Transverse colon (tissue), 4 donors: Measurements from ENCODE around the gene SLC22A23. TPM values are rescaled to one million over a fixed set of nuclear protein-coding genes. Genes with fewer than 3 reads are reported as not detected.
A peak's percentile ranks its signal among the peaks of the same experiment; 100 is the strongest.

Source experiments
- DNase-seq: peaks from one replicate; pipeline ENCODE4 v3.0.0-alpha.2; 2019
- H3K27ac ChIP-seq, 4 donors: fragments of 200-600 bp; sonication (generic); 2 replicates each; pipeline ENCODE4 v1.5.1; 2016 to 2018; ENCODE audit warnings: inconsistent platforms in 4 of 4
- H3K27me3 ChIP-seq: fragments of 200-600 bp; sonication (generic); 2 replicates; pipeline ENCODE4 v1.5.1; 2017; ENCODE audit warnings: inconsistent platforms
- H3K36me3 ChIP-seq, 4 donors: fragments of 200-600 bp; sonication (generic); 2 replicates each; pipeline ENCODE4 v1.5.1; 2017 to 2019; ENCODE audit warnings: inconsistent platforms in 4 of 4
- H3K4me1 ChIP-seq, 4 donors: fragments of 200-600 bp; sonication (generic); 2 replicates each; pipeline ENCODE4 v1.5.1; 2017 to 2020; ENCODE audit warnings: inconsistent platforms in 4 of 4
- H3K4me3 ChIP-seq, 4 donors: fragments of 200-600 bp; sonication (generic); 1 replicate in 1 of 4; 2 replicates in 3 of 4; pipeline versions ENCODE4 v1.5.1 to v1.6.1; 2017 to 2019; ENCODE audit warnings: inconsistent platforms in 4 of 4
- H3K9me3 ChIP-seq, 2 donors: fragments of 200-600 bp; sonication (generic); 2 replicates each; pipeline ENCODE4 v1.5.1; 2017 to 2019; ENCODE audit warnings: inconsistent platforms in 2 of 2
- CTCF ChIP-seq, 5 experiments: fragments of 200-600 bp in 3 of 5; fragments of 450-650 bp in 2 of 5; sonication (generic) in 3 of 5; IDR thresholded peaks; 1 replicate in 2 of 5; 2 replicates in 3 of 5; pipeline ENCODE4 v1.5.1; 2016 to 2017; ENCODE audit warnings: antibody characterized with exemption in 5 of 5, inconsistent platforms in 3 of 5, mild to moderate bottlenecking in 2 of 5, moderate library complexity in 1 of 5
- EP300 ChIP-seq: sonication (generic); formaldehyde crosslinking; IDR thresholded peaks from one replicate; pipeline ENCODE4 v1.6.1; 2017; ENCODE audit warnings: antibody characterized with exemption, low read depth
- POLR2A ChIP-seq: fragments of 450-650 bp; IDR thresholded peaks from one replicate; pipeline ENCODE4 v1.6.1; 2016; ENCODE audit warnings: antibody characterized with exemption, mild to moderate bottlenecking, moderate library complexity
- POLR2AphosphoS5 ChIP-seq, 3 donors: sonication (generic); formaldehyde crosslinking; IDR thresholded peaks; one replicate each; pipeline ENCODE4 v1.6.1; 2016; ENCODE audit warnings: antibody characterized with exemption in 3 of 3
- WGBS, 2 donors: methylation state at CpG; one replicate each; pipeline ENCODE4 v1.1.5; 2018; ENCODE audit warnings: low coverage in 1 of 2; 5-methylcytosine and 5-hydroxymethylcytosine counted together
- in situ Hi-C, 4 donors: fragments of 200-750 bp; cut with MboI; loops; one replicate each; pipeline versions ENCODE4 v1.15.0 to v1.15.1; 2017; ENCODE audit warnings: low sequenced_read_pairs in 3 of 4, low pct_ligation_motif_present in 1 of 4, low pct_unique_long_range_greater_than_20kb in 1 of 4
- intact Hi-C: fragments of 100-400 bp; cut with DNase I; formaldehyde crosslinking; loops from one replicate; pipeline ENCODE4 v1.15.1; 2023; ENCODE audit warnings: low total_unique reads
- total RNA-seq, 4 donors: library from RNA; depleted of rRNA; stranded (reverse); fragments of >200 nt; gene quantifications; one replicate each; pipeline ENCODE4 v1.1.0, GENCODE V29; 2016

SLC22A23 gene
- total RNA-seq, 4 donors from 2014 or later: 96.1 to 161 (median 117) TPM

GRCh38 chr6:3326981-3327380 lies 129.9 kb downstream of the SLC22A23 start:
- H3K27ac ChIP-seq: peak overlapping the region in 1 of 4 donors; percentile 45
- no peak for DNase-seq
- no peaks in the 10 kb centered on the region for H3K36me3 ChIP-seq
- intact Hi-C loops (no loop called here), in situ Hi-C loops (no loop called here)
- no peaks in the 10 kb centered on the region for H3K27me3 ChIP-seq
- no peaks in the 10 kb centered on the region for H3K9me3 ChIP-seq
- WGBS, 2 donors: 74% methylated on average over 7 of the region's 9 CpGs; no CpG with 5 or more reads in 1 of the 2 donors
- H3K4me1 ChIP-seq: peaks cover 8 to 19% (median 10%) of the 10 kb centered on the region in 4 donors
- TF ChIP-seq EP300 (no peak), POLR2A (no peak), CTCF (IDR thresholded peaks at IDR 0.05) (no peak), POLR2AphosphoS5 (IDR thresholded peaks at IDR 0.05) (no peak)
- no peak overlapping the region for H3K4me3 ChIP-seq

GRCh38 chr6:3326184-3326971 lies 130.5 kb downstream of the SLC22A23 start:
- no peaks in the 10 kb centered on the region for H3K9me3 ChIP-seq
- no peak for DNase-seq
- H3K4me1 ChIP-seq: peaks cover 8 to 15% (median 10%) of the 10 kb centered on the region in 4 donors
- intact Hi-C loops: no loop called here
- H3K27ac ChIP-seq: peak overlapping the region in 1 of 4 donors; percentile 45
- no peak overlapping the region for H3K4me3 ChIP-seq
- H3K27me3 ChIP-seq: no peaks in the 10 kb centered on the region
- no peaks in the 10 kb centered on the region for H3K36me3 ChIP-seq
- 94 to 100% methylated on average over 1 to 11 of the region's 11 CpGs for WGBS, 2 donors
- in situ Hi-C loops: no loop called here
- TF ChIP-seq CTCF (IDR thresholded peaks at IDR 0.05) (no peak), POLR2AphosphoS5 (IDR thresholded peaks at IDR 0.05) (no peak), POLR2A (no peak), EP300 (no peak)

GRCh38 chr6:3325210-3325609 lies 131.6 kb downstream of the SLC22A23 start:
- no peak overlapping the region for H3K4me3 ChIP-seq
- no peaks in the 10 kb centered on the region for H3K27me3 ChIP-seq
- no peaks in the 10 kb centered on the region for H3K36me3 ChIP-seq
- in situ Hi-C loops (no loop called here), intact Hi-C loops (no loop called here)
- H3K27ac ChIP-seq: peak overlapping the region in 3 of 4 donors; percentile 30 to 50 (median 45)
- no peaks in the 10 kb centered on the region for H3K9me3 ChIP-seq
- TF ChIP-seq CTCF (IDR thresholded peaks at IDR 0.05) (no peak), POLR2A (no peak)
- H3K4me1 ChIP-seq: peaks cover 8 to 15% (median 10%) of the 10 kb centered on the region in 4 donors
- DNase-seq: no peak

- Histone ChIP-seq H3K36me3 (no peaks in the 10 kb centered on the region), H3K4me1 (peaks cover 8 to 15% (median 10%) of the 10 kb centered on the region in 4 donors), H3K9me3 (no peaks in the 10 kb centered on the region), H3K4me3 (no peak overlapping the region), H3K27me3 (no peaks in the 10 kb centered on the region), H3K27ac (peak overlapping the region in 2 of 4 donors; percentile 14 to 45)
- 67 to 80% methylated on average over 3 to 12 of the region's 12 CpGs for WGBS, 2 donors
- TF ChIP-seq EP300 (no peak), POLR2AphosphoS5 (IDR thresholded peaks at IDR 0.05) (no peak), POLR2A (no peak), CTCF (IDR thresholded peaks at IDR 0.05) (no peak)
- in situ Hi-C loops (no loop called here), intact Hi-C loops (no loop called here)
- DNase-seq: no peak
Observed at GRCh38 chr6:3324262-3324942, 132.4 kb downstream of the SLC22A23 start.
